Right ventricle myocardium superior (tissue), 1 donor: ENCODE results near the gene RNASEH1. TPM values are rescaled to one million over a fixed set of nuclear protein-coding genes. Genes with fewer than 3 reads are reported as not detected.
"Not testable (repeated sequence)": the region's sequence is repeated elsewhere in the genome, so short reads cannot be mapped to it uniquely, and the experiment has no call there.

Experiments
- ATAC-seq: fragments of 200-7000 bp; cut with Tn5 transposase; one replicate; pipeline ENCODE4 v1.9.1; 2020; ENCODE audit warnings: mild to moderate bottlenecking; ENCODE audit not compliant: poor library complexity
- DNase-seq: peaks from one replicate; pipeline ENCODE4 v3.0.0-alpha.2; 2020
- intact Hi-C: fragments of 100-400 bp; cut with DNase I; formaldehyde crosslinking; loops from one replicate; pipeline ENCODE4 v1.11.2; 2022
- total RNA-seq: library from RNA; stranded (reverse); fragmentation: NEBNext Ultra II Directional; extraction: Animal tissue kit (Norgen Biotek cat#: 25700); gene quantifications from one replicate; pipeline ENCODE4 v1.2.1, GENCODE V29; 2021
- donor health status: DM: no; HTN: yes; CAD: no; lungs with severe emphysema.

RNASEH1 gene
- total RNA-seq, 1 donor from 2014 or later: 20.8 TPM

GRCh38 chr2:3500326-3500899 lies 57.7 kb downstream of the RNASEH1 start:
- intact Hi-C loops: no loop called here
- ATAC-seq: no peak
- no peak for DNase-seq

GRCh38 chr2:3498783-3499394 lies 59.2 kb downstream of the RNASEH1 start:
- intact Hi-C loops: no loop called here
- ATAC-seq: no peak

GRCh38 chr2:3496708-3497080 lies 61.4 kb downstream of the RNASEH1 start:
- ATAC-seq, intact Hi-C loops, DNase-seq: not testable (repeated sequence)

More at GRCh38 chr2:3498783-3499394, 59.2 kb downstream of the RNASEH1 start:
- no peak for DNase-seq

Other genes with a start within 250 kb of the RNASEH1 start
- 8.4 TPM for gene EIPR1, start 180.5 kb downstream of the RNASEH1 start, total RNA-seq
- gene TRAPPC12, start 178.6 kb downstream of the RNASEH1 start, total RNA-seq: 104 TPM
- gene ADI1, start 38.8 kb downstream of the RNASEH1 start, total RNA-seq: 141 TPM
- gene RPS7, start 16.9 kb upstream of the RNASEH1 start, total RNA-seq: 570 TPM
- 2.9 TPM for gene COLEC11, start 36.8 kb upstream of the RNASEH1 start, total RNA-seq
- gene ALLC, start 99.9 kb upstream of the RNASEH1 start, total RNA-seq: not detected
- gene DCDC2C, start 145.2 kb upstream of the RNASEH1 start, total RNA-seq: not detected